ENCODE measurements around the gene DPYD. TPM values are rescaled to one million over a fixed set of nuclear protein-coding genes. Genes with fewer than 3 reads are reported as not detected.

The DPYD gene
- total RNA-seq, 2 donors from 2014 or later: 11.1 to 11.5 TPM

GRCh38 chr1:97693601-97694000 lies 227.2 kb downstream of the DPYD start:
- no peak overlapping the region for H3K27ac Mint-ChIP-seq
- H3K27me3 Mint-ChIP-seq: no peaks in the 10 kb centered on the region
- ATAC-seq (replicated peaks): no peak
- peaks cover 20% of the 10 kb centered on the region for H3K36me3 Mint-ChIP-seq (ENCODE audit: low read depth)
- no peaks in the 10 kb centered on the region for H3K9me3 Mint-ChIP-seq
- no peak overlapping the region for H3K4me3 Mint-ChIP-seq
- H3K4me1 Mint-ChIP-seq: no peaks in the 10 kb centered on the region

DNA sequence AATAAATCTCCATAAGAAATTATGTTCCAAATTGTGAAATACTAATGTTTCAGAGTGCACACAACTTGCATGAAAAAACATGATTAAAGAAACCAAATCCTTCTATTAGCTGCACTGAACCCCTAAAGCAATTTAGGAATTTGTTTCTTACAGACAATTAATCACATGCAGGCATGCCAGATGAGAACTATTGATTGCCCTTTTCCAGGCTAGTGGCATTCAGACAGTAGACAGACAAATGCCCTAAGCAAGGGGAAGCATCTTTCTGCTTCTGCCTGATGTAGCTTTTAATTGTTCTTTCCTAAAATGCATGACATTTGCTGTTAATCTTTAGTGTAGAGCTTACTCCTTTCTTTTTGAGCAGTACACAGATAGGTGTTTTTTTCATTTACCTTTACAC lies 229.5 kb downstream of the DPYD start:
- H3K27ac Mint-ChIP-seq: no peak overlapping the region
- no peaks in the 10 kb centered on the region for H3K4me1 Mint-ChIP-seq
- H3K9me3 Mint-ChIP-seq: no peaks in the 10 kb centered on the region
- H3K36me3 Mint-ChIP-seq (ENCODE audit: low read depth): peaks cover 33% of the 10 kb centered on the region
- ATAC-seq (replicated peaks): no peak
- H3K27me3 Mint-ChIP-seq: no peaks in the 10 kb centered on the region
- H3K4me3 Mint-ChIP-seq: no peak overlapping the region

GRCh38 chr1:97685360-97685759 lies 235.5 kb downstream of the DPYD start:
- Mint-ChIP-seq H3K9me3 (no peaks in the 10 kb centered on the region), H3K27me3 (no peaks in the 10 kb centered on the region), H3K4me1 (no peaks in the 10 kb centered on the region), H3K4me3 (no peak overlapping the region), H3K27ac (no peak overlapping the region), H3K36me3 (ENCODE audit: low read depth) (peaks cover 53% of the 10 kb centered on the region)
- ATAC-seq (replicated peaks): no peak

- H3K9me3 Mint-ChIP-seq: no peaks in the 10 kb centered on the region
- no peaks in the 10 kb centered on the region for H3K27me3 Mint-ChIP-seq
- no peak overlapping the region for H3K4me3 Mint-ChIP-seq
- ATAC-seq (replicated peaks): peak; percentile 39
- no peaks in the 10 kb centered on the region for H3K4me1 Mint-ChIP-seq
- no peak overlapping the region for H3K27ac Mint-ChIP-seq
- peaks cover 59% of the 10 kb centered on the region for H3K36me3 Mint-ChIP-seq (ENCODE audit: low read depth)
Measured at GRCh38 chr1:97680894-97681293, 239.9 kb downstream of the DPYD start.

DNA sequence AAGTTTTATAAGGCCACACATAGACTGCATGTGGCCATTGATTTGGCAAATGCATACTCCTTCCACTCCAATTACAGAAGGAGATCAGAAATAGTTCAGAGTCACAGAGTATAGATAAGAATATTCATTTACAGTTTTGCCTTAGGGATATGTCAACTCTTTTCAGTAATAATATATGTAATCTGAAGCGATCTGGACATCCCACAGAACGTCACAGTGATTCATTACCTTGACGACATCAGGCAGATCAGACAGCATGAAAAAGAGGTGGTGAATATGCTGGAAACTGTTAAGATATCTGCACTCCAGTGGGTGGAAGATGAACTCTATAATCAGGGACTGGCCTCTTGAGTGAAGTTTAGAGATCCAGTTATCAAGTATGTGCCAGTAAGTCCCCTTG lies 240.4 kb downstream of the DPYD start:
- no peak for ATAC-seq (replicated peaks)
- Mint-ChIP-seq H3K27me3 (no peaks in the 10 kb centered on the region), H3K4me3 (no peak overlapping the region), H3K9me3 (no peaks in the 10 kb centered on the region), H3K4me1 (no peaks in the 10 kb centered on the region), H3K36me3 (ENCODE audit: low read depth) (peaks cover 56% of the 10 kb centered on the region), H3K27ac (no peak overlapping the region)

GRCh38 chr1:97677702-97678101 lies 243.1 kb downstream of the DPYD start:
- Mint-ChIP-seq H3K4me3 (no peak overlapping the region), H3K4me1 (no peaks in the 10 kb centered on the region), H3K9me3 (no peaks in the 10 kb centered on the region), H3K27me3 (no peaks in the 10 kb centered on the region), H3K27ac (no peak overlapping the region), H3K36me3 (ENCODE audit: low read depth) (peaks cover 61% of the 10 kb centered on the region)
- no peak for ATAC-seq (replicated peaks)

DNA sequence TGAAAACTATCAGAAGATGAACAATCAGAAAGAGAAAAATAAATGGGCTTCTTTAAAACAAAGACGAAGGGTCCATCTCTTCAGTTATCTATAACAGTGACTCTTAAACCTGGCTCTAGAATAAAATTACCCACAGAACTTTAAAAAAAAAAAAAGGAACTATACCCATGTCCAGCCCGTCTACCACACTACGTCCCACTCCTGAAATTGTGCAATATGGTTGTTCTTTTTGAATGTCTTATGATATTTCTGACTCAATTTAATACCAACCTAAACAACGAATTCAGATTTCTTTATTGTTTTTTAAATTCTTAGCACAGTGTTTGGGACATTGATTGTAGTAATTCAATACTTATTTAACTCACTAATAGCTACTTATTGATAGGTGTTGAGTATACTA lies 246.3 kb downstream of the DPYD start:
- Mint-ChIP-seq H3K27me3 (no peaks in the 10 kb centered on the region), H3K4me1 (no peaks in the 10 kb centered on the region), H3K4me3 (no peak overlapping the region), H3K9me3 (no peaks in the 10 kb centered on the region), H3K27ac (no peak overlapping the region), H3K36me3 (ENCODE audit: low read depth) (peaks cover 51% of the 10 kb centered on the region)
- no peak for ATAC-seq (replicated peaks)

DNA sequence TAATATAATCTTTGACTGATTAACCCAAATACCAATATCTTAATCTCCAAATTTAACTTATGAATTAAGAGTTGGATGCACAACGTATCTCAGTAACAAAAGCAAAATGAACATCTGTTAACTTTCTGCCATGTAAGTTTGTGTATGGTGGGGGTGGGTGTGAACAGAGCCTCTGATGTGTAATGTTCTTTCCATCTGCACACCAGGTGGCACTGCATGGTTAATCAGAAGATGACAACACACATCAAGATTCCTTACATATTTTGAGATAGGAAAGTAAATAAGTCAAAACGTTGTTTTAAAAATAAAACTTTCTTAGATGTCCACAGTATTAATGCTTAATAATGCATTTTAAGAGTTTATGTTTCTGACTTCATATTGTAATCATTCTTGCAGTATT lies 251.9 kb downstream of the DPYD start:
- Mint-ChIP-seq H3K9me3 (no peaks in the 10 kb centered on the region), H3K27ac (no peak overlapping the region), H3K4me1 (no peaks in the 10 kb centered on the region), H3K36me3 (ENCODE audit: low read depth) (peaks cover 18% of the 10 kb centered on the region), H3K4me3 (no peak overlapping the region), H3K27me3 (no peaks in the 10 kb centered on the region)
- ATAC-seq (replicated peaks): no peak

DNA sequence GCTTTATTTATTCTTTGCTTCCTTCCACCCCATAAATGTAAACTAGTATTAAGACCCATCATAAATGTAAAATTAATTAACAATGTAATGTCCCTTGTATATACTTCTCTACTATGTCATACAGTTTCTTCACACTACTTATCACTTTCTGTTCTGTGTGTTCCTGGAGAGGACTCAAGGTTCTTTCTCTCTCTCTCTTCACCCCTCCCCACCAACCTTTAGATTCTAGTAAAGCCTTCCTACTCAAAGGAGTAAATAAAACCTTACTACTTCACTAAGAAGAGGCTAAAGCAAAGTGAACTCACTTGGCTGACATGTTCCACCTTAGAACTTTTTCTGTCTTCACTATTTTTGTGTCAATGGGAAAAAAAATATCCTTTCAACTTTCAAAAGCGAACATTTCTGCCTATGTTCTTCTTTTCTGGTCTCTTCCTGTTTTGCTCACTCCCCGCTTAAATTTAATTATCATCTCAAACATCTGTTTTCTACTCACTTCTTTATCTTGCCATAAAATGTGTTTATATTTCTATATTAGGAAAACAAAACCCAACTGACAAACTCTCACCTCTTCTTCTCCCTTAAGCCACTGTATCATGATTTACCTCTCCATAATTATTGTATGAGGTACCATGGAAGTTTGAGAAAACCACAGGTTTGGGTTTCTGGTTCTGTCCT lies 260.3 kb downstream of the DPYD start:
- Mint-ChIP-seq H3K36me3 (ENCODE audit: low read depth) (no peaks in the 10 kb centered on the region), H3K27ac (no peak overlapping the region), H3K27me3 (no peaks in the 10 kb centered on the region), H3K9me3 (no peaks in the 10 kb centered on the region), H3K4me1 (no peaks in the 10 kb centered on the region), H3K4me3 (no peak overlapping the region)
- no peak for ATAC-seq (replicated peaks)

- Mint-ChIP-seq H3K27me3 (no peaks in the 10 kb centered on the region), H3K36me3 (ENCODE audit: low read depth) (no peaks in the 10 kb centered on the region), H3K4me1 (no peaks in the 10 kb centered on the region), H3K27ac (no peak overlapping the region), H3K4me3 (no peak overlapping the region), H3K9me3 (no peaks in the 10 kb centered on the region)
- no peak for ATAC-seq (replicated peaks)
Measured at GRCh38 chr1:97654876-97655585, 265.8 kb downstream of the DPYD start.

DNA sequence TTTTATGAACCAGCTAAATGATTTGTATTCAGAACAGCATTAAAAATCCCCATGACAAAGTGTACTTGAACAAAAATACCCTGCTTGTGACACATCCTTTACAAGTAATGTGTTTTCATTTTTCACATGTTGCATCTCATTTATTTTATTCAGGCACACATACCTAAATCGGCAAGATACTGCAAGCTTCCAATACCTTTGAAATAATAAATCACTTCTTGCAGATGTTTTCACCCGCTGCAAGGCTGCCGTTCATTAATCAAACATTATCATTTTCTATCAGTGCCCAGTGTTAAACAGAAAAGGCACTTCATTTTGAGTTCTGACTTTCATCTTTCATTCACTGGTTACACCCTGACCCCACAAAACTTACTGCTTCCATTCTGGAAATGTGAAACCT lies 269.6 kb downstream of the DPYD start:
- Mint-ChIP-seq H3K27me3 (no peaks in the 10 kb centered on the region), H3K27ac (no peak overlapping the region), H3K36me3 (ENCODE audit: low read depth) (peaks cover 14% of the 10 kb centered on the region), H3K4me3 (no peak overlapping the region), H3K9me3 (peaks cover 6% of the 10 kb centered on the region), H3K4me1 (no peaks in the 10 kb centered on the region)
- ATAC-seq (replicated peaks): no peak

DNA sequence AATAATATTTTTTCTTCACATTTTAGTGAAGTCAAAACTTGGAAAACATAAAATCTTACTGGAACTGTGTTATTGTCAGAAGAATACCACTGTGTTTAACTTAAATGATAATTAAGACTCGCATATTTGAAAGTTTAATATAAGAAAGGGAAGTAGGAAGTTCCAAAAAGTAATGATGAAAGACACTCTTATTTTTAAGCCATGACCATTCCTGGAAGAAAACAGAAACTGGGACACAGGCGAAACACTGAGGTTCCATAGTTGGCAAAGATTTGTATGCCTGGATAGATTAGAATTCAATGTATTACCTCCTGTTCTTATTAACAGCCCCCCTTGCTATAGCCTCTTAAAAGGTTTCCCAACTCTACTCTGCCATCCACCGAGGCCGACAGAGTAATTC lies 271.2 kb downstream of the DPYD start:
- no peak for ATAC-seq (replicated peaks)
- H3K4me3 Mint-ChIP-seq: no peak overlapping the region
- H3K27ac Mint-ChIP-seq: no peak overlapping the region
- no peaks in the 10 kb centered on the region for H3K4me1 Mint-ChIP-seq
- peaks cover 8% of the 10 kb centered on the region for H3K9me3 Mint-ChIP-seq
- no peaks in the 10 kb centered on the region for H3K27me3 Mint-ChIP-seq
- peaks cover 20% of the 10 kb centered on the region for H3K36me3 Mint-ChIP-seq (ENCODE audit: low read depth)

GRCh38 chr1:97647776-97648175 lies 273.1 kb downstream of the DPYD start:
- peaks cover 8% of the 10 kb centered on the region for H3K9me3 Mint-ChIP-seq
- H3K27ac Mint-ChIP-seq: no peak overlapping the region
- H3K36me3 Mint-ChIP-seq (ENCODE audit: low read depth): peaks cover 20% of the 10 kb centered on the region
- ATAC-seq (replicated peaks): no peak
- no peaks in the 10 kb centered on the region for H3K4me1 Mint-ChIP-seq
- no peak overlapping the region for H3K4me3 Mint-ChIP-seq
- H3K27me3 Mint-ChIP-seq: no peaks in the 10 kb centered on the region

GRCh38 chr1:97646071-97646470 lies 274.8 kb downstream of the DPYD start:
- Mint-ChIP-seq H3K27ac (no peak overlapping the region), H3K9me3 (peaks cover 8% of the 10 kb centered on the region), H3K36me3 (ENCODE audit: low read depth) (peaks cover 20% of the 10 kb centered on the region), H3K4me1 (no peaks in the 10 kb centered on the region), H3K4me3 (no peak overlapping the region), H3K27me3 (no peaks in the 10 kb centered on the region)
- ATAC-seq (replicated peaks): no peak

- no peak overlapping the region for H3K27ac Mint-ChIP-seq
Measured at GRCh38 chr1:97640677-97641076, 280.2 kb downstream of the DPYD start.

More at GRCh38 chr1:97640677-97641076, 280.2 kb downstream of the DPYD start:
- Mint-ChIP-seq H3K4me1 (no peaks in the 10 kb centered on the region), H3K4me3 (no peak overlapping the region), H3K9me3 (no peaks in the 10 kb centered on the region), H3K36me3 (ENCODE audit: low read depth) (peaks cover 6% of the 10 kb centered on the region), H3K27me3 (no peaks in the 10 kb centered on the region)
- ATAC-seq (replicated peaks): no peak
